A549 (cell line): ENCODE results near the gene NDFIP1. TPM values are rescaled to one million over a fixed set of nuclear protein-coding genes. Genes with fewer than 3 reads are reported as not detected.

Experiments used
- ATAC-seq, 2 experiments: fragments of 200-7000 bp in 1 of 2; fragments of >200 bp in 1 of 2; cut with Nextera tagmentation in 1 of 2; cut with Tn5 transposase in 1 of 2; 3 replicates each; pipeline versions ENCODE4 v1.8.0 to v1.9.1; 2018 to 2020; ENCODE audit warnings: mild to moderate bottlenecking in 1 of 2, moderate library complexity in 1 of 2
- CTCF ChIA-PET: fragments of 300-600 bp; sonication (Branson Sonifier 250); formaldehyde crosslinking; extraction: SDS; loops from one replicate; lab custom pipeline; 2021; ENCODE audit warnings: antibody characterized with exemption, inconsistent platforms; lab: Yijun Ruan, JAX
- POLR2A ChIA-PET: fragments of 350-600 bp; formaldehyde crosslinking; extraction: SDS; loops from one replicate; lab custom pipeline; 2021; ENCODE audit warnings: antibody characterized with exemption, inconsistent platforms; lab: Yijun Ruan, JAX
- DNase-seq, 2 experiments: peaks; one replicate each; pipeline versions ENCODE4 v3.0.0 to v3.0.0-alpha.2; 2011 to 2016; ENCODE audit warnings: low read depth in 1 of 2, low spot score in 1 of 2
- FAIRE-seq: peaks from 2 replicates; lab custom pipeline; 2011; peaks lifted over from hg19 to GRCh38; lab: Jason Lieb, UNC
- H3K27ac ChIP-seq, 2 experiments: fragments of >200 bp; sonication (Bioruptor Twin); formaldehyde crosslinking; 3 replicates each; pipeline ENCODE4 v1.5.1; 2016 to 2017
- H3K4me1 ChIP-seq: fragments of >200 bp; sonication (Bioruptor Twin); formaldehyde crosslinking; 3 replicates; pipeline ENCODE4 v1.6.1; 2016
- H3K4me2 ChIP-seq: fragments of >200 bp; sonication (Bioruptor Twin); formaldehyde crosslinking; 3 replicates; pipeline ENCODE4 v1.6.1; 2016
- H3K4me3 ChIP-seq: fragments of >200 bp; sonication (Bioruptor Twin); formaldehyde crosslinking; 3 replicates; pipeline ENCODE4 v1.5.1; 2016
- H3K9me3 ChIP-seq: fragments of >200 bp; sonication (Bioruptor Twin); formaldehyde crosslinking; 3 replicates; pipeline ENCODE4 v1.6.1; 2016
- CBX2 ChIP-seq: fragments of 200-600 bp; sonication (generic); IDR thresholded peaks from 2 replicates; pipeline ENCODE4 v1.6.1; 2016; ENCODE audit warnings: low read depth, mild to moderate bottlenecking, borderline replicate concordance
- CBX8 ChIP-seq: fragments of 200-600 bp; sonication (generic); IDR thresholded peaks from 2 replicates; pipeline ENCODE4 v1.6.1; 2016
- CHD2 ChIP-seq: fragments of 150-350 bp; IDR thresholded peaks from 2 replicates; pipeline ENCODE4 v1.6.1; 2014; ENCODE audit warnings: low read length; ENCODE audit not compliant: partially characterized antibody
- EHF ChIP-seq: fragments of 250-450 bp; sonication (Bioruptor Pico); IDR thresholded peaks from 2 replicates; pipeline ENCODE4 v1.5.0; 2020; ENCODE audit warnings: mild to moderate bottlenecking
- FOSL2 ChIP-seq, 2 experiments: fragments of 450-650 bp in 1 of 2; fragments of >200 bp in 1 of 2; sonication (Bioruptor Twin) in 1 of 2; formaldehyde crosslinking; IDR thresholded peaks; 2 replicates each; pipeline versions ENCODE4 v1.5.0 to v1.6.1; 2016 to 2020; ENCODE audit warnings: mild to moderate bottlenecking in 1 of 2, moderate library complexity in 1 of 2
- HDAC2 ChIP-seq: fragments of 200-600 bp; sonication (generic); IDR thresholded peaks from 2 replicates; pipeline ENCODE4 v1.6.1; 2016
- HEYL ChIP-seq: fragments of 250-450 bp; sonication (Bioruptor Pico); IDR thresholded peaks from 2 replicates; pipeline ENCODE4 v1.8.0; 2021; ENCODE audit warnings: mild to moderate bottlenecking, moderate library complexity
- HOXB5 ChIP-seq: fragments of 250-450 bp; sonication (Bioruptor Pico); IDR thresholded peaks from 2 replicates; pipeline ENCODE4 v1.5.0; 2020; ENCODE audit warnings: mild to moderate bottlenecking, moderate library complexity
- JUNB ChIP-seq: fragments of >200 bp; sonication (Bioruptor Twin); formaldehyde crosslinking; IDR thresholded peaks from 2 replicates; pipeline ENCODE4 v1.6.1; 2016
- KDM1A ChIP-seq: fragments of 200-600 bp; sonication (generic); IDR thresholded peaks from 2 replicates; pipeline ENCODE4 v1.6.1; 2016; ENCODE audit warnings: low read depth, mild to moderate bottlenecking
- MAZ ChIP-seq: fragments of 150-350 bp; IDR thresholded peaks from 2 replicates; pipeline ENCODE4 v1.6.1; 2014; ENCODE audit warnings: antibody characterized with exemption, low read depth, low read length, borderline replicate concordance
- NFE2L2 ChIP-seq: fragments of 150-350 bp; conservative IDR thresholded peaks from 2 replicates; pipeline ENCODE4 v1.6.1; 2014; ENCODE audit warnings: low read length
- PHF8 ChIP-seq: fragments of 200-600 bp; sonication (generic); IDR thresholded peaks from 2 replicates; pipeline ENCODE4 v1.6.1; 2016; ENCODE audit warnings: low read depth, mild to moderate bottlenecking, antibody characterized with exemption, moderate library complexity, borderline replicate concordance
- POLR2A ChIP-seq: IDR thresholded peaks from 2 replicates; pipeline ENCODE4 v1.6.1; 2012; ENCODE audit warnings: mild to moderate bottlenecking, low read length
- POLR2AphosphoS2 ChIP-seq: conservative IDR thresholded peaks from 2 replicates; pipeline ENCODE4 v1.6.1; 2012; ENCODE audit warnings: low read length, improper control_type of control experiment, inconsistent platforms
- RAD21 ChIP-seq, 2 experiments: fragments of >200 bp in 1 of 2; sonication (Bioruptor Twin) in 1 of 2; formaldehyde crosslinking in 1 of 2; IDR thresholded peaks in 1 of 2; conservative IDR thresholded peaks in 1 of 2; 2 replicates in 1 of 2; 3 replicates in 1 of 2; pipeline ENCODE4 v1.6.1; 2012 to 2018; ENCODE audit warnings: inconsistent platforms in 1 of 2
- RARB ChIP-seq: fragments of 250-450 bp; sonication (Bioruptor Pico); IDR thresholded peaks from 2 replicates; pipeline ENCODE4 v1.8.0; 2021; ENCODE audit warnings: mild to moderate bottlenecking, moderate library complexity
- RCOR1 ChIP-seq: fragments of 150-350 bp; IDR thresholded peaks from 2 replicates; pipeline ENCODE4 v1.6.1; 2014; ENCODE audit warnings: antibody characterized with exemption, low read length, low read depth
- RFX5 ChIP-seq: fragments of 450-650 bp; IDR thresholded peaks from 2 replicates; pipeline ENCODE4 v1.7.1; 2014; ENCODE audit warnings: antibody characterized with exemption, mild to moderate bottlenecking, moderate library complexity
- SMC3 ChIP-seq: fragments of >200 bp; sonication (Bioruptor Twin); formaldehyde crosslinking; IDR thresholded peaks from 3 replicates; pipeline ENCODE4 v1.6.1; 2018; ENCODE audit warnings: inconsistent platforms
- SREBF2 ChIP-seq: fragments of 450-650 bp; IDR thresholded peaks from 2 replicates; pipeline ENCODE4 v1.6.1; 2014; ENCODE audit warnings: mild to moderate bottlenecking, moderate library complexity
- TFCP2L1 ChIP-seq: fragments of 250-450 bp; sonication (Bioruptor Pico); IDR thresholded peaks from 2 replicates; pipeline ENCODE4 v1.5.0; 2021; ENCODE audit warnings: mild to moderate bottlenecking
- TP53 ChIP-seq: fragments of 250-450 bp; sonication (Bioruptor Pico); IDR thresholded peaks from 2 replicates; pipeline ENCODE4 v1.5.0; 2021; ENCODE audit warnings: mild to moderate bottlenecking, moderate library complexity
- ZC3H11A ChIP-seq: fragments of 450-650 bp; IDR thresholded peaks from 2 replicates; pipeline ENCODE4 v1.6.1; 2014; ENCODE audit warnings: antibody characterized with exemption, mild to moderate bottlenecking
- ZFP36 ChIP-seq: fragments of 450-650 bp; IDR thresholded peaks from 2 replicates; pipeline ENCODE4 v1.6.1; 2014; ENCODE audit warnings: borderline replicate concordance; ENCODE audit not compliant: partially characterized antibody
- ZNF302 ChIP-seq: fragments of 250-450 bp; sonication (Bioruptor Pico); IDR thresholded peaks from 2 replicates; pipeline ENCODE4 v1.9.0; 2021; ENCODE audit warnings: inconsistent platforms, mild to moderate bottlenecking, moderate library complexity
- ZSCAN20 ChIP-seq: fragments of 250-450 bp; sonication (Bioruptor Pico); IDR thresholded peaks from 2 replicates; pipeline ENCODE4 v1.8.0; 2022; ENCODE audit warnings: mild to moderate bottlenecking, moderate library complexity
- whole genome bisulfite sequencing: methylation state at CpG from one replicate; pipeline ENCODE4 v1.1.6; 2017; ENCODE audit errors: missing lambda C conversion rate; 5-methylcytosine and 5-hydroxymethylcytosine counted together
- polyA plus RNA-seq, 4 experiments: library from polyadenylated mRNA; depleted of rRNA in 3 of 4; stranded (reverse); fragments of >200 nt; fragmentation: RNase III in 1 of 4; extraction: RNeasy Plus Mini Kit Qiagen cat#74134 plus additional on column Dnase treatment in 1 of 4; gene quantifications; 2 replicates in 3 of 4; 3 replicates in 1 of 4; pipeline ENCODE4 v1.2.3, GENCODE V29; 2011 to 2017
- TF ChIP-seq, protein P1 (sequence below): fragments of 250-450 bp; sonication (Bioruptor Pico); IDR thresholded peaks from 2 replicates; pipeline ENCODE4 v1.5.0; 2021; ENCODE audit warnings: mild to moderate bottlenecking, moderate library complexity, borderline replicate concordance
- TF ChIP-seq, protein P2 (sequence below): fragments of 200-600 bp; sonication (generic); IDR thresholded peaks from 2 replicates; pipeline ENCODE4 v1.6.1; 2016; ENCODE audit warnings: antibody characterized with exemption, mild to moderate bottlenecking, moderate library complexity
- TF ChIP-seq, protein P3 (sequence below): fragments of >200 bp; sonication (Bioruptor Twin); formaldehyde crosslinking; IDR thresholded peaks from 2 replicates; pipeline ENCODE4 v1.6.1; 2016
- TF ChIP-seq, protein P4 (sequence below): IDR thresholded peaks from 2 replicates; pipeline ENCODE4 v1.6.1; 2012
- TF ChIP-seq, protein P5 (sequence below): fragments of 250-450 bp; sonication (Bioruptor Pico); IDR thresholded peaks from 2 replicates; pipeline ENCODE4 v1.5.0; 2020; ENCODE audit warnings: low read depth, mild to moderate bottlenecking, moderate library complexity

The NDFIP1 gene
- polyA plus RNA-seq, 2 of the 4 experiments (the other 2 are of a cell fraction) = 42.4 to 58.0 TPM

DNA sequence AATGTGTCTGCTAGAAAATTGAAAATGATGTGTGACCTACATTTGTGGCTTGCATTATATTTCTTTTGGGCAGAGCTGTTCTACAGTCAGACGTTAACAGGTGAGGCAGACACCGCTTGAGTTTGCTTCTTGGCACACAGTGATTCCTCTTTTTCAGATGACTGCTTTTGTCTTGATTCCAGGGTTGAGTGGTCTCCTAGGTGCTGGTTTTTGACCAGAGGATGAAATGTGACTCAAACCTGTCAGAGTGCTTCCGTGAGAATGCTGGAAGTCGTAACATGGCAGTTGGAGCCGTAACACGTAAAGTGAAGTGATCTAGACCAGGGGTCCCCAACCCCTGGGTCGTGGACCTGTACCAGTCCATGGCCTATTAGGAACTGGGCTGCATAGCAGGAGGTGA is 28.3 kb upstream of the NDFIP1 start:
- POLR2A ChIA-PET = no interaction called here
- no peak for FAIRE-seq
- WGBS = 86% methylated on average over 7 of the region's 7 CpGs

DNA sequence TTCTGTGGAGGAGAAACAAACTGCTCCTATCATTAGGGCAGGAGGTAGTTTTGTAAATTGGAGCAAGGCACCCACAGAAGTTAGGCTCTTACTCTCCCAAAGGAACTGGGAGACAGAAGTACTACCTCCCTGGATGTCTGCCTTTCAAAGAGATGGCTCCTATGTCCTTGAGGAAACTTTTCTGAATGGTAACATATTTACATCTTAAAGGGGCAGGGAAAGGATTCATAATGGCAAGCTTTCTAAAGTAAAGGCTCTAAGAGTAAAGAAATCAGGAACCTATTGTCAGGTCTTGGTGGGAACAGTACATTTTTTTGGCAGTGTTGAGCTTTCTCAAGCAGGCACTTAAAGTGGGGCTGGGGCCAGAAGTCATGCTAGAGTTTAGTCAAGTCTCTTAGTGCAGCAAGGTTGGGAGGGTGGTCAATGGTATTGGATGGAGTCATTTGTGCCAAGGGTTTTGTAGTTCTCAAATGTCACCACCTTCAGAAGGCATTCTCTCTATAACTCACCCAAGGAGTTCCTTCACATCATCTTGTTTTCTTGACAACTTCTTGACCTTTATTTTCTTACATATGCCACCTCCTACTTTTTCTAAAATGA is 26.3 kb upstream of the NDFIP1 start:
- CTCF ChIA-PET = no interaction called here
- H3K4me1 ChIP-seq = no peaks in the 10 kb centered on the region
- no peaks in the 10 kb centered on the region for H3K9me3 ChIP-seq
- no peak overlapping the region for H3K4me2 ChIP-seq
- DNase-seq = no peak
- H3K27ac ChIP-seq = no peak overlapping the region
- POLR2A ChIA-PET = interaction anchor here (0.7 kb wide), 1 partner anchor 12 kb away, joined by 3 read pairs; no protein-coding TSS in a partner anchor
- no peak for FAIRE-seq
- H3K4me3 ChIP-seq = no peak overlapping the region
- TF ChIP-seq HOXB5 (CRISPR knock-in tag) = no peak
- no peak for TF ChIP-seq SREBF2
- TF ChIP-seq, protein P1, sequence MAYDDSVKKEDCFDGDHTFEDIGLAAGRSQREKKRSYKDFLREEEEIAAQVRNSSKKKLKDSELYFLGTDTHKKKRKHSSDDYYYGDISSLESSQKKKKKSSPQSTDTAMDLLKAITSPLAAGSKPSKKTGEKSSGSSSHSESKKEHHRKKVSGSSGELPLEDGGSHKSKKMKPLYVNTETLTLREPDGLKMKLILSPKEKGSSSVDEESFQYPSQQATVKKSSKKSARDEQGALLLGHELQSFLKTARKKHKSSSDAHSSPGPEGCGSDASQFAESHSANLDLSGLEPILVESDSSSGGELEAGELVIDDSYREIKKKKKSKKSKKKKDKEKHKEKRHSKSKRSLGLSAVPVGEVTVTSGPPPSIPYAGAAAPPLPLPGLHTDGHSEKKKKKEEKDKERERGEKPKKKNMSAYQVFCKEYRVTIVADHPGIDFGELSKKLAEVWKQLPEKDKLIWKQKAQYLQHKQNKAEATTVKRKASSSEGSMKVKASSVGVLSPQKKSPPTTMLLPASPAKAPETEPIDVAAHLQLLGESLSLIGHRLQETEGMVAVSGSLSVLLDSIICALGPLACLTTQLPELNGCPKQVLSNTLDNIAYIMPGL (CRISPR knock-in tag) = no peak
- TF ChIP-seq RCOR1 = no peak
- TF ChIP-seq NFE2L2 = no peak
- TF ChIP-seq RFX5 = no peak
- TF ChIP-seq FOSL2 (IDR thresholded peaks at IDR 0.05) = no peak
- TF ChIP-seq FOSL2 (CRISPR knock-in tag; IDR thresholded peaks at IDR 0.05) = no peak
- TF ChIP-seq ZSCAN20 = no peak
- no peak for TF ChIP-seq ZNF302 (CRISPR knock-in tag)
- no peak for TF ChIP-seq TP53 (CRISPR knock-in tag)
- no peak for TF ChIP-seq KDM1A
- no peak for TF ChIP-seq SMC3
- TF ChIP-seq MAZ = no peak
- TF ChIP-seq, protein P2, sequence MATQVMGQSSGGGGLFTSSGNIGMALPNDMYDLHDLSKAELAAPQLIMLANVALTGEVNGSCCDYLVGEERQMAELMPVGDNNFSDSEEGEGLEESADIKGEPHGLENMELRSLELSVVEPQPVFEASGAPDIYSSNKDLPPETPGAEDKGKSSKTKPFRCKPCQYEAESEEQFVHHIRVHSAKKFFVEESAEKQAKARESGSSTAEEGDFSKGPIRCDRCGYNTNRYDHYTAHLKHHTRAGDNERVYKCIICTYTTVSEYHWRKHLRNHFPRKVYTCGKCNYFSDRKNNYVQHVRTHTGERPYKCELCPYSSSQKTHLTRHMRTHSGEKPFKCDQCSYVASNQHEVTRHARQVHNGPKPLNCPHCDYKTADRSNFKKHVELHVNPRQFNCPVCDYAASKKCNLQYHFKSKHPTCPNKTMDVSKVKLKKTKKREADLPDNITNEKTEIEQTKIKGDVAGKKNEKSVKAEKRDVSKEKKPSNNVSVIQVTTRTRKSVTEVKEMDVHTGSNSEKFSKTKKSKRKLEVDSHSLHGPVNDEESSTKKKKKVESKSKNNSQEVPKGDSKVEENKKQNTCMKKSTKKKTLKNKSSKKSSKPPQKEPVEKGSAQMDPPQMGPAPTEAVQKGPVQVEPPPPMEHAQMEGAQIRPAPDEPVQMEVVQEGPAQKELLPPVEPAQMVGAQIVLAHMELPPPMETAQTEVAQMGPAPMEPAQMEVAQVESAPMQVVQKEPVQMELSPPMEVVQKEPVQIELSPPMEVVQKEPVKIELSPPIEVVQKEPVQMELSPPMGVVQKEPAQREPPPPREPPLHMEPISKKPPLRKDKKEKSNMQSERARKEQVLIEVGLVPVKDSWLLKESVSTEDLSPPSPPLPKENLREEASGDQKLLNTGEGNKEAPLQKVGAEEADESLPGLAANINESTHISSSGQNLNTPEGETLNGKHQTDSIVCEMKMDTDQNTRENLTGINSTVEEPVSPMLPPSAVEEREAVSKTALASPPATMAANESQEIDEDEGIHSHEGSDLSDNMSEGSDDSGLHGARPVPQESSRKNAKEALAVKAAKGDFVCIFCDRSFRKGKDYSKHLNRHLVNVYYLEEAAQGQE = no peak
- no peak for TF ChIP-seq PHF8
- no peak for TF ChIP-seq HEYL (CRISPR knock-in tag)
- TF ChIP-seq, protein P3, sequence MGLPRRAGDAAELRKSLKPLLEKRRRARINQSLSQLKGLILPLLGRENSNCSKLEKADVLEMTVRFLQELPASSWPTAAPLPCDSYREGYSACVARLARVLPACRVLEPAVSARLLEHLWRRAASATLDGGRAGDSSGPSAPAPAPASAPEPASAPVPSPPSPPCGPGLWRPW = no peak
- no peak for TF ChIP-seq RARB
- no peak for TF ChIP-seq CBX8
- no peak for ATAC-seq

More for the DNA sequence above, 28.3 kb upstream of the NDFIP1 start:
- Histone ChIP-seq H3K9me3 (no peaks in the 10 kb centered on the region), H3K4me2 (no peak overlapping the region), H3K4me3 (no peak overlapping the region), H3K4me1 (no peaks in the 10 kb centered on the region), H3K27ac (no peak overlapping the region)
- CTCF ChIA-PET = interaction anchor here (0.7 kb wide), 1 partner anchor 59 kb away, joined by 4 read pairs; no protein-coding TSS in a partner anchor
- no peak for ATAC-seq
- no peak for DNase-seq
- TF ChIP-seq HOXB5 (CRISPR knock-in tag) (no peak), HDAC2 (no peak), POLR2AphosphoS2 (no peak), CBX2 (no peak), ZC3H11A (no peak), TFCP2L1 (no peak), EHF (no peak), JUNB (no peak), RAD21 (conservative IDR thresholded peaks at IDR 0.05 in 1 of 2, IDR thresholded peaks at IDR 0.05 in 1 of 2) (no peak), CHD2 (no peak), HEYL (CRISPR knock-in tag) (no peak), POLR2A (no peak), ZFP36 (no peak)
- TF ChIP-seq, protein P4, sequence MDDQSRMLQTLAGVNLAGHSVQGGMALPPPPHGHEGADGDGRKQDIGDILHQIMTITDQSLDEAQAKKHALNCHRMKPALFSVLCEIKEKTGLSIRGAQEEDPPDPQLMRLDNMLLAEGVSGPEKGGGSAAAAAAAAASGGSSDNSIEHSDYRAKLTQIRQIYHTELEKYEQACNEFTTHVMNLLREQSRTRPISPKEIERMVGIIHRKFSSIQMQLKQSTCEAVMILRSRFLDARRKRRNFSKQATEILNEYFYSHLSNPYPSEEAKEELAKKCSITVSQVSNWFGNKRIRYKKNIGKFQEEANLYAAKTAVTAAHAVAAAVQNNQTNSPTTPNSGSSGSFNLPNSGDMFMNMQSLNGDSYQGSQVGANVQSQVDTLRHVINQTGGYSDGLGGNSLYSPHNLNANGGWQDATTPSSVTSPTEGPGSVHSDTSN = no peak
- TF ChIP-seq, protein P5, sequence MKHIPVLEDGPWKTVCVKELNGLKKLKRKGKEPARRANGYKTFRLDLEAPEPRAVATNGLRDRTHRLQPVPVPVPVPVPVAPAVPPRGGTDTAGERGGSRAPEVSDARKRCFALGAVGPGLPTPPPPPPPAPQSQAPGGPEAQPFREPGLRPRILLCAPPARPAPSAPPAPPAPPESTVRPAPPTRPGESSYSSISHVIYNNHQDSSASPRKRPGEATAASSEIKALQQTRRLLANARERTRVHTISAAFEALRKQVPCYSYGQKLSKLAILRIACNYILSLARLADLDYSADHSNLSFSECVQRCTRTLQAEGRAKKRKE (CRISPR knock-in tag) = no peak
